ENCODE measurements around the gene PABPC3. TPM values are rescaled to one million over a fixed set of nuclear protein-coding genes. Genes with fewer than 3 reads are reported as not detected.

The PABPC3 gene
- 0.07 and 0.11 TPM in 2 replicates for total RNA-seq

DNA sequence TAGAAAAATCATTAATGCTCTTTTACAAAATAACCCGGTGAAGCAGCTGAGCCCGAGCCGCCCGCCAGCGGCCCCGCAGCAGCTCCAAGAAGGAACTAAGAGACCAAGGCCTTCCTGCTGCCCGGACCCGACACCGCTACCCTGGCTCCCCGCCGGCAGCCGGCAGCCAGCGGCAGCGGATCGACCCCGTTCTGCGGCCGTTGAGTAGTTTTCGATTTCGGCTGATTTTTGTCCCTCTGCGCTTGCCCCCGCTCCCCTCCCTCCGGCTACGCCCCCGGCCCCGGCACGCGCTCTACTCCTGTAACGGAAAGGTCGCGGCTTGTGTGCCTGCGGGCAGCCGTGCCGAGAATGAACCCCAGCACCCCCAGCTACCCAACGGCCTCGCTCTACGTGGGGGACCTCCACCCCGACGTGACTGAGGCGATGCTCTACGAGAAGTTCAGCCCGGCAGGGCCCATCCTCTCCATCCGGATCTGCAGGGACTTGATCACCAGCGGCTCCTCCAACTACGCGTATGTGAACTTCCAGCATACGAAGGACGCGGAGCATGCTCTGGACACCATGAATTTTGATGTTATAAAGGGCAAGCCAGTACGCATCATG lies at the start of gene PABPC3:
PABPC3 (plus strand) TSS at position 286 of the 603 bp plus-strand sequence; CDS start at position 349, 63 bp downstream.
- no peak for DNase-seq (ENCODE audit: low read depth, low spot score)

DNA sequence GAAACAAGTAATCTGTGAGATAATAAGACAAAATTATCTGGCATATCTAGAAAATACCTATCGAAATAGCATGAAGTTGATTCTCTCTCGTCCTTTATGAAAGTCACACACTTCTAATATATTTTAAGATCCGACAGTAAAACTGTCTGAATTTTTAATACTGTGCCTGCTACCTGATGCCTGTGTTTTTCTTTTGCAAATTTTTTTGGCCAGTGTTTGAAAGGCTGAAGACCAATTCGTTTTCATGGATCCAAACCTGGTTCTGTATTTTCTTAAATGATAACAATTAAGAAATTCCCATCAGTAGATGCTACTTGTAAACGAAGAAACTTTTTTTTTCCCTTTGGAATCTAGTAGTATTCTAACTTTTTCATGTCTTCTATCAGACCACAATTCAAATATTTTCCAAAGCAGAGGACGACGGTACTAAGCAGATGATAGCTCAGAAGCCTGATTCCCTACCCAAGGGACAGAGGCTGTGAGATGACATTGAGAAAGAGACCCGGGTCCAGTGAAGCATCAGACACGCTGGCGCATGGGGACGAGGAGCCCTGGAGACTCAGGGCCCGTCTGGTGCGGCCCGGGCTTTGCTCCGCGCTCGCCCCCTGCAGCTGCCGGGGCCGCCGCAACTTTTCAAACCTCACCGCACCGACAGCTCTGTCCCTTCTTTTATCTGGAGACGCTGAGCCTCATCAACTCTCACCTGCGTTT lies 49.5 kb upstream of the PABPC3 start:
- no peak for DNase-seq (ENCODE audit: low read depth, low spot score)

DNA sequence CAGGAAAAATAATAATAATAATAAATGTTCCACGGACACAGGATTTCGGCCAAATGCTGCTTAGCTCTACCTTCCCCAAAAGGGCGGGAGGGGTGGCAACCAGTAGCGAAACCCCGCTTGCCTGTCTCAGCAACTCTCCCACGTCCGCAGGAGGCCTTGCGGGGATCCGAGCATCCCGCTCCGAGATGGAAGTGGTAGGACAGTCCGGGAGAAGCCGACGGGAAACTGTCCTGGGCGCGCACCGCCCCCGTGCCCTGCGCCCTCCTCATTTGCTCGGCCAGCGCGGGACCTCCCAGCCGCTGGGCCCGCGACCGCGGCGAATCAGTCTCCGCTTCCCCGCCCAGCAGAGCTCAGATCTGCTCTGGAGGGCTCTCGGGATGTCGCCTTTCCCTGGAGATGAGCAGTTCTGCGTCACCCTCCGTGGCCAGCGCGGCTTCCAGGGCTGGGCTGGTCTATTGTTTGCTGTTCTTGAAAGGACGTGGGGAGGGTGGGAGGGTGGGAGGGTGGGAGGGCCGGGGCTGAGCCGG lies 48.9 kb upstream of the PABPC3 start:
- no peak for DNase-seq (ENCODE audit: low read depth, low spot score)

DNA sequence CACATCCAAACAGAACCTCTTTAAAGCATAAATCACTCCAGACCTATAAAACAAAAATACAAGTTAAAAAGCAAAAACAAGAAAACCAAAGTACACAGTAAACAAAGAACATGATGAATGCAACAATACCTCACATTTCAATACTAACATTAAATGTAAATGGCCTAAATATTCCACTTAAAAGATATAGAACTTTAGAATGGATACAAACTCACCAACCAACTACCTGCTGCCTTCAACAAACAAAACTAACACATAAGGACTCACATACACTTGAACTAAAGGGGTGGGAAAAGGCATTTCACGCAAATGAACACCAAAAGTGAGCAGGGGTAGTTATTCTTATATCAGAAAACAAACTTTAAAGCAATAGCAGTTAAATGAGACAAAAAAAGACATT lies 44.9 kb upstream of the PABPC3 start:
- DNase-seq (ENCODE audit: low read depth, low spot score): no peak

DNA sequence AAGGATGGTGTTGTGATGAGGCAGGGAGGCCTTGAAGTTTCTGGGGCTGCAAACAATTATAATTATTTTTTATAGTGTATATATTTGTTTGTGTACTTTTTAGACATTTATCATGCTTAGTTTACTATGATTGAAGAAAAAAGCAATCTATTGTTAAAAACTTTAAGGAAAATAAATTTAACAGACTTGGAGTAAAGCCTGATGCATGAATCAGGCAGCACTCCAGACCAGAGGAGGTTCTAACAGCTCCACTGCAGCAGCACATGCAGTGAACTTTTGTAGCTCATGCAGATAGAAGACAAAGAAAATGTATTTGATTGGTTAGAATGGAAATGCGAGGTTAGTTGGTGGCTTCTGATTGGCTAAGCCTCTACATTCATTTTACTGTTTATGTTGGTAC lies 36.8 kb upstream of the PABPC3 start:
- DNase-seq (ENCODE audit: low read depth, low spot score): no peak

DNA sequence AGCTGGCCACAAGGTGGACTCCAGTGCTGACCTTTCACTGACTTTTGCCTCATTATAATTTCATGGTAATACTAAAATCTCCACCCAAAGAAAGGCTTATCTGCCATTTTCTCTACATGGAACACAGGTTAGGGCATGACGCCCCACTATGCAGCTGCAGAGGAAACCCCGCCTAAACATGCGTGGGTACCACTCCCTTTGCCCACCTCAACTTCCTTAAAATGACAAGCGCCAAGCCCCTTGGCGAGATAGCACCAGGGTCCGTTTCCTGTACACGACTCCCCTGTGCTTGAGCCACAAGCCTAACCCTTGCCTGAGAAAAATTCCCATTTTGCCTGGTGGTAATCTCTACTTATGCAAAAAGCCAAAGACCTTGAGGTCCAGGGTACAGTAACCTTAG lies 36.0 kb upstream of the PABPC3 start:
- DNase-seq (ENCODE audit: low read depth, low spot score): no peak

DNA sequence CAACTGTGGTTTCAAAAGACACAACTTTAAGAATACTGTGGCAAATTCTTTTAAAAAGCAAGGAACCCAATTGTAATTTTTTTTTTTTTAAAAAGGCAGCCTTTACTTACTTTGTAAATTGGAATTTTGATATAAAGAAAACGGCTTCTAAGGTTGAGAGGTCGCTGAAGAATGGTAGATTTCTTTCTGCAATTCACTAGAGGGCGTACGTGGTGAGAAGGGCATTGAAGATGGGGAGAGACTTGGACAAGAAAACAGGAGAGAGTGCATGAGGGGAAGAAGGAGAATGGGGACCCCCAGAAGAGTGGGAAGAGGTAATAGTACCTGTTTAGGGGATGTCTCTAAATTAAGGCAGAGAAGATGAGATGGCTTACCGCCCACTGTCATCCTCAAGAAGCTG lies 33.5 kb upstream of the PABPC3 start:
- no peak for DNase-seq (ENCODE audit: low read depth, low spot score)

DNA sequence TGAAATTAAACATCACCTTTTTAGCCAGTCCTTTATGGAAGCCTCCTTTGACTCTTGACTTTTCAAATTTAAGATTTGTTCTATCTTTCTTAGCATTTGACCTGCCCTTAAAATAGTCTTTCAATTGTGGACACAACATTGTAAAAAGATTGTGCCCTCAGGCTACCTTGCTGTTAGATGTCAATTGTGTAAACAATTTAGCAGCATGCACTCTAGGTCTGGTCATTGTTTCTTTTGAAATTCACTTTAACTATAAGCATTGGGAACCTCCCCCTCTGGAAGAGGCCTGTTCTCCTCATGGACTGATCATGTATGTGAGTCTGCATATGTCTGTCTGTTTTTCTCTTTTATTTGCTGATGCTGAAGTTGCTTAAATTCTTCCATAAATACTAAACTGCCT lies 31.5 kb upstream of the PABPC3 start:
- no peak for DNase-seq (ENCODE audit: low read depth, low spot score)

DNA sequence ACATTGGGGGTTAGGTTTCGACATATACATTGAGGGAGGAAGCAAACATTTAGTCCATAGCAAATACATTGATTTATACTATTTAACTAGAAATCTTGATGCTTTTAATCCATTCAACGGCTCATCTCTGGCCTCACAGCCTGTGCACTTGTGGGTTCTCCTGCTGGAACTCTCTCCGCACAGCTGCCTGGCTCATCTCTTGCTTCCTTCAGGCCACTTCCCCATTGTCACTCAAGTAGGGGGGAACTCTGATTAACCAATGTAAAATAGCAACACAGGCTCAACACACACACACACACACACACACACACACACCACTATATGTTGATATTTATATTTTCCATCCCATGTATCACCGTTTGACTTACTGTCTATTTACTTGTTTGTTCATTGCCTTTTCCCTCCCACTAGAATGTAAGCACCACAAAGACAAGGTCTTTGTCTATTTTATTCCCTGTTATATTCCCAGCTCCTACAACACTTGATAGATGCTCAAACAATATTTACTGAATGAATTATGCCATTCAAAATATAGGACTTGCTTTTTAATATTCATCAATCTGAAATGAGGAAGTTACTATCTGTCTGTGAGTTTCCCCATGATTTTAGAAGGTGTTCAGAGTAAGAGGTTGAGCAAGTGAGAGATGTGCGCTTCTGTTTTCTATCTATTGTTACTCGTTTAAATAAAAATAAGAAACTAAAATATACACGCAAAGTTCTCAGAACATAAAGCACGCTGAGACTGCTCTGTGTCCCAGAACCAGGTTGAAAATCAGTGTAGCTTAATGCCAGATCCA lies 29.8 kb upstream of the PABPC3 start:
- DNase-seq (ENCODE audit: low read depth, low spot score): no peak

DNA sequence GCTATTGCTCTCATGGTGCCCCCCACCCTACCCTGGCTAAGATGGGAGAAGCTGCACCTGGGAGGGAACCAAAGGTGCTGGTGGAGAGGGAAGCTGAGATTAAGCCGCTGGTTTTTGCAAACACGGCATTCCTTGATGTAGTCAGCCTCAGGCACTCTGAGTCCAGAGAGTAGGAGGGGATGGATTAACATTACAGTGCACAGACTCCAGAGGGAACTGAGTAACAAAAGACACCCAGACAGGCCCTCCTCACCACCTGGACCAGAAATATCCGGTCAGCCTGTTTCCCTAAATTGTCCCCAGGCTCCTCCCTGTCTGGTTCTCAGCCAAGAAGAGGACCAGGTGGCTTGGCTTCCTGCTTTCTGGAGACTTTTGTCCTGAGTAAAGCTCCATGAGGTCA lies 28.9 kb upstream of the PABPC3 start:
- DNase-seq (ENCODE audit: low read depth, low spot score): no peak

DNA sequence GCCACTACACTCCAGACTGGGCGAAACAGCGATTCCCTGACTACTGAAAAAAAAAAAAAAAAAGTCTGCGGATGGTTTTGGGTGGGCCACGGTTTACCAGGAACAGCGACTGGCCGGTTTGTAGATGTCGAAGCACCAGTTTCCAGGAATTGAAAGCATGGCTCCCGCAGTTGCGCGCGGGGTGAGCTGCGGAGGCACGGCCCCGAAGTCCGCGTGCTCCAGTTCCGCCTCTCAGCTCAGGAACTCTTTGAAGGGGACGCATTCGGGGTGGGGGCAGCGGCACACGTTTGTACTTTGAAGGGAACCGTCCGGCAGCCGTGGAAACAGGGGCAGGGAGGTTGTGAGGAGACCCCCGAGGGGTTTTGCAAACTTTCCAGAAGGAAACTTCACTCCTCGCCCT lies 27.1 kb upstream of the PABPC3 start:
- DNase-seq (ENCODE audit: low read depth, low spot score): no peak

DNA sequence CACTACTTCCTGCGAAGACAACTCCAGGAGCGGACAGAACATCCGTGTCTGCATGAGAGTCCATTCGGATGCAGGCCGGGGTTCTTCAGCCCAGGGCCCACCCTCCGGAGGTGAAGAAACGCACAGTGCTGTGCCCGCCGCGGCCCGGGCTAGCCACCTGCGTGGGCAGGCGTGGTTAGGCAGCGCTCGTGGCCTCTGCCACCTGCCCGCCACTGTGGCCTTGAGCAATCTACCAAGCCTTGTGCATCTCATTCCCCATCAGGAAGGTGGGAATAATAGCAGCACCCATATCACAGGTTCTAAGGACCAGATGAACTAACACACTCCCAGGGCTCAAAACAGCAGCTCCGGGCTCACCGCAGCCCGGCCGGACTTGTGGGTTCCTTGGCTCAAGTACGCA lies 26.7 kb upstream of the PABPC3 start:
- DNase-seq (ENCODE audit: low read depth, low spot score): no peak

DNA sequence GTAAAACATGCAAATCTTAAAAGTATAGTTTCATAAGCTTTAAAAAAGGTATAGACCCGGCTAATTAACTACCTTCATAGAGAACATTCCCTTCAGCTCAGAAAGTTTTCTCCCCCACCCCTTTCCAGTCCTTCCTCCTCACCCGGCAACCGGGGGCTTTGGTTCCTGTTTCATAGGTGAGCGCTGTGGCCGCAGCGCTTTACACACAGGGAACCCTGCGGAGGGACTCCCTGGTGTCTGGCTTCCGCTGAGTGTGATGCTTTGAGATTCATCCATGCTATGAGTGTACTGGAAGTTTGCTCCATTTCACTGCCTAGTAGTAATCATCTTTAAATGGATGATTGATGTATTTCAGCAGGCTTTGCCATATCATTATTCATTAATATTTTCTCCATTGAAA lies 26.0 kb upstream of the PABPC3 start:
- no peak for DNase-seq (ENCODE audit: low read depth, low spot score)

DNA sequence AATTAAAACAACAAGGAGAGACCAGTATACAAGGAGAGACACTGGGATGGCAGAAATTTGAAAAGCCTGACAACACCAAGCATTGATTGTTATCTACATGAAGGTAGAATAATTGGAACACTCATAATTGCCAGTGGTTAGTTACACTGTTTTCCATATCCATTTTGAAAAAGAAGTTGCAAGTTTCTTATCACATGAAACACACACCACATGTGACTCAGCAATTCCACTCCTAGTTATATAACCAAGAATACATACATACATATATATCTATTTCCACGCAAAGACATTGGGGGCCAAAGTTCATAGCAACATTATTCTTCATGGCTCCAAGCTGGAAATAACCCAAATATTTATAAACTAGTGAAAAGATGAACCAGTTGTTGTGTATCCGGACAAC lies 15.2 kb upstream of the PABPC3 start:
- no peak for DNase-seq (ENCODE audit: low read depth, low spot score)

DNA sequence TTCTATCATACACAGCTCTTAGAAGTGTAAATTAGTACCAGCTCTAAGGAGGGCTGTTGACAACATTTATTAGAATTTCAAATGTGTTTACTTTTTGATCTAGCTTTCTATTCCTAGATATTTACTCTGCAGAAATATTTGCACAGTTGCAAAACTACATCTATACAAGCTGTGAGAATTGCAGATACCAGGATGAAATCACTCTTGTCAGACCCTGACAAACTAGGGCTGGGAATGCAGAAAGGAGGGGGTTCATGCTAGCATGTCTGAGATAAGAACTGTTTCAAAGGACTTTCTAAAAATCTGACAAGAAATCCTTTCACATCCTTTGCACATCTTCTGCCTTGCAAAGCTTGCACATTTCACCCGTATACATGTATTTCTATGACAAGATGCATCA lies 11.8 kb upstream of the PABPC3 start:
- DNase-seq (ENCODE audit: low read depth, low spot score): no peak

DNA sequence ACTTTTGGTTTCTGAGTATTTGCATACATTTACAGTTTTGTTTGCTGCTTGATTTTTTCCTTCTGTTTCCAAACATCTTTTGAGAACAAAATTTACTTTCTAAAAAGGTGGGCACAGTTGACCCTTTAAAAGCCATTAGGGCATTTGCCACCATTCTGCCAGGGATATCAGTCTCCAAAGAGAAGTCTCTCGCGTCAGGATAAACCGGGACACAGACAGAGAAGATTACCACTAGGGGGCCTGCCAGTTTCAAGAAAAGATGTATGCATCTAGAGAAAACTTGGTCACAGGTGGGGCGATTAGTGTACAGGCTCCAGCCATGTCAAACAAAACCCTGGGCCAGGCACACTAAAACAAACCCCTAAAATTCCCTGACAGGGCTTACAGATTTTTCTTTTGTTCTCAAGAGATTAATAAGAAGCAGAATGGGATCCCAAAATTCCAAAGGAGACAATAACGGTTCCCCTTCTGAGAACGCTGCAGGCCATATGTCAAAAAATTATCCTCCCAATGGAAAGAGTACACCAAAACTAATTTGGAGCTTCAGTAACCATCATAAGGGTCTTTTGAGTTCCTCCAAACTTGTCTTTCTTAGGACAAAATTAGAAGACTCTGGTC lies 10.7 kb upstream of the PABPC3 start:
- DNase-seq (ENCODE audit: low read depth, low spot score): no peak

DNA sequence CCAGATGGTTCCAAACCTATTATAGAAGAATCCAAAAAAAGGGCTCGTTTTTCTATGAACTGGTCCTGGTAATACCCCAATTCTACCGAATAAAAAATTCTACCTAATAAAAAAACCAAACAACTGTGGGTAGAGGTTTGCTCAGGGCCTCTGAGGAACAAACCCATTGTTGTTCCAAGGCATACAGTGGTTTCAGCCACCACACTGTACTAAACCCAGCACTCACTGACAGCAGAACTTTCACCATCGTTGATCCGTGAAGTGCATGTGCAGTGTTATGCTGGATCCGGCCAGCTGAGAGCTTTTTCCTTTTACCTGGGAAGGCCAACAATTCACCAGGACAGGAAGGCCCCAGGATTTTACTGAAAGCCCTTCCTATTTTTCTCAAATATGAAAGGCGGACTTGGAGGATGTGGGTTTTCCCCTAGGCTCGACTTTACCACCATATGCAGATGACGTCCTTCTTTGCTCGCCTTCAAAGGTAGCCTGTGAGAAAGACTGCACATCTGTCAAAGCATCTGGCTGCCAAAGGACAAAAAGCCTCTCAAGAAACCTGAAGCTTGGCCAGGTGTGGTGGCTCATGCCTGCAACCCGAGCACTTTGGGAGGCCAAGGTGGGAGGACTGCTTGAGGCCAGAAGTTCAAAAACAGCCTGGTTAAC lies 7.2 kb upstream of the PABPC3 start:
- DNase-seq (ENCODE audit: low read depth, low spot score): no peak

DNA sequence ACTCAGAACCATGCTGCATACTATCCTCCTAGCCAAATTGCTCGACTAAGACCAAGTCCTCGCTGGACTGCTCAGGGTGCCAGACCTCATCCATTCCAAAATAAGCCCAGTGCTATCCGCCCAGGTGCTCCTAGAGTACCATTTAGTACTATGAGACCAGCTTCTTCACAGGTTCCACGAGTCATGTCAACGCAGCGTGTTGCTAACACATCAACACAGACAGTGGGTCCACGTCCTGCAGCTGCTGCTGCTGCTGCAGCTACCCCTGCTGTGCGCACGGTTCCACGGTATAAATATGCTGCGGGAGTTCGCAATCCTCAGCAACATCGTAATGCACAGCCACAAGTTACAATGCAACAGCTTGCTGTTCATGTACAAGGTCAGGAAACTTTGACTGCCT lies 1.5 kb downstream of the PABPC3 start:
- DNase-seq (ENCODE audit: low read depth, low spot score): no peak

DNA sequence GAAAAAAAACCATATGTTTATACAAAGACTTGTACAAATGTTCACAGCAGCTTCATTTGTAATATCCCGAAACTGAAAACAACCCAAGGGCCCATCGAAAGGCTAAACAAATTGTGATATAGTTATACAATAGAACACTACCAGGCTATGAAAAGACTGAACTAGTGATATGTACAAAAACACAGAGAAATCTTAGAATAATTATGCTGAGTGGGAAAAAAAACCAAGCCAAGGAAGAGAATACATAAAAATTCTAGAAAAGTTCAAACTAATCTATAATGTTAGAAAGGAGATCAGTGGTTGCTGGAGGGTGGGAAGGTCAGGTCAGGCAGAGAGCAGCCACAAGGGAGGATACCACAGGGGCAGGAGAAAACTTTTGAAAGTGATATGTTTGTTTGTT lies 7.8 kb downstream of the PABPC3 start:
- no peak for DNase-seq (ENCODE audit: low read depth, low spot score)

DNA sequence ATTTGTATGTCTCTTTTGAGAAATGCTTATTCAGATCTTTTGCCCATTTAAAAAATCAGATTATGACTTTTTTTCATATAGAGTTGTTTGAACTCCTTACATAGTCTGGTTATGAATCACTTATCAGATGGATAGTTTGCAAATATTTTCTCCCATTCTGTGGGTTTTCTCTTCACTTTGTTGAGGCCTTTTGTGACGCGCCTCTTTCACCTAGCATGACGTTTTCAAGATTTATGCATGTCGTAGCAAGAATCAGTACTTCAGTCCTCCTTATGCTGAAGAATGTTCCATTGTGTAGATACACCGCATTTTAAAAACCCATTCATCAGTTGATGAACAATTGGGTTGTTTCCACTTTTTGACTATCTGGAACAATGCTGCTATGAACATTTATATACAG lies 13.4 kb downstream of the PABPC3 start:
- no peak for DNase-seq (ENCODE audit: low read depth, low spot score)

DNA sequence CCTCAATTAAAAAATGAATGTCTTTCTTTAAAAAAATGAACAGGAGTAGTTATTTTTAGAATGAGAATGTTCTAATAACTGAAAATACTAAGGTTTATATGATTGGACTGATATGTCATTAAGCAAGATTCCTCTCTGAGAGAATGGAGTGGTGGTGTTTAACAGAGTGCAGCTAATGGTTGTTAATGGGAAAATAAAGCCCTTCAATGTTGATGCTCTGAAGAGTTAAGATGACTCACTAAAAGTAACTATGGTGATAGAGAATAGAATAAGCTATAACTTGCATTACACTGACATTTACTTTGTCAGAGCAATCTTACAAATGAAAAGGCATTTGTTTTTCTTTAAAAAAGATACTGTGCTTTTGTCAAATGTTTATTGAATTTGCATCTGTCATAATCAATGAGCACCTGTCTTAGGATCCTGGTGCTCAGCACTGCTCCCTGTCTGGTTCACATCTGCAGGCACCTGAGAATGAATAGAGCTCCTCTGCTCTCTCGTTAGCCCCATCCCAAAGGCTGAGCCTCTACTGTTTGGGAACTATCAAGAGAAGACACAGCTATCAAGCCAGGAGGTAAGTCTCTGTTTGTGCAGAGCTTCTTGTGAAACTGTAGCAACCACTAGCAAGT lies 15.1 kb downstream of the PABPC3 start:
- no peak for DNase-seq (ENCODE audit: low read depth, low spot score)
